Measurements from ENCODE around the gene LGALS8.
"Not testable (repeated sequence)": the region's sequence is repeated elsewhere in the genome, so short reads cannot be mapped to it uniquely, and the experiment has no call there.

The LGALS8 gene

GRCh38 chr1:236543065-236543669 lies 19.4 kb downstream of the LGALS8 start:
- no peak for DNase-seq

DNA sequence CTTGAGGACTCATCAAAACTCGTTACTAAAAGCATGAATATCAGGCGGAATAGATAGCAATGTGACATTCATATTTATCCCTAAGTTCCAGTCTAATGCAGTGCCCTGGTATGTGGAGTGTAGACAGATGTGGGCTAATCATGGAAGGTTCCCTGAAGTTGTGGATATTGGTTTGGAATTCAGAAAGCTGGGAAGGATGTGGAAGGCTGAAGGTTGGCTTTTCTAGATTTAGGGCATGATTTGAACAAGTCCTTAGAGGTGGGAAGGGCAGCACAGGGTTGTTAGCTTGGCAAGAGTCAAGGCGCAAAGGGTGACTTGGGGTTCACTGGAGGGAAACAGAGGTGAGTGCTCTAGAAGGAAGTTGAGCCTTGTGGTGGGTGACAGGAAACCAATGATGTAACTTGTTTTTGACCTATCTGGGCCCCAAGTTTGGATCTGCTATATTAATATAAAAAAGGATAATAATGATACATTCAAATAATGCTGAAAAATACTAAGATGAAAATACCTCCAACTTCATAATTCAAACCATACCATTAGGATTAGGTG lies 21.9 kb downstream of the LGALS8 start:
- DNase-seq, result no peak

DNA sequence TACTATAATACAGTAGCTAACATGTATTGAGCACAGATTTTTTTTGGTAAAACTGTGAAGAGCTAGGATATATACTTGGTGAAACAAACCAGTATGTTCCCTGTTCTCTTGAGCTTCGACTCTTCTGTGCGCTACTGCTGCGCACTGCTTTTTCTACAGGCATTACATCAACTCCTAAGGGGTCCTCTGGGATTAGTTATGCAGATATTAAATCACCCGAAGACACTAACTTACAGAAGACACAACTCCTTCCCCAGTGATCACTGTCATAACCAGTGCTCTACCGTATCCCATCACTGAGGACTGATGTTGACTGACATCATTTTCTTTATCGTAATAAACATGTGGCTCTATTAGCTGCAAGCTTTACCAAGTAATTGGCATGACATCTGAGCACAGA lies 24.7 kb downstream of the LGALS8 start:
- no peak for DNase-seq

GRCh38 chr1:236550961-236551851 lies 27.4 kb downstream of the LGALS8 start:
- DNase-seq, result no peak

DNA sequence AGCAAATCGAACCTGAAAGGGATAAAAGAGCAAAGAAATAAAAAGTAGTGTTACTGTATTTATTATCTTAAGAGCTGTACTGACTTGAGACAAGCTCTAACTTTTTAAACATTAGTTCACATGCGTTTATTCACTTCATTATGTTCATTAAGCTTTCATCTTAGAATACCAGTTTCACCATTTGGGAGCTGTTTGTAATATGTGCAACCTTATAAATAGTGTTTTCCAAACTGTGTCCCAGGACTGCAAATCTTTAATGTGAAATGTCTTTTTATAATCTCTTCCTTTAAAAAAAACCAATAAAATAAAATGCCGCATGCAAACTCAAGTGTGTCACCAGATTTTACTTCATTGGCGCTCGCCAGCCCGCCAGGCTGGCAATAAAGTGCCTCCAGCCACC lies 28.3 kb downstream of the LGALS8 start:
- DNase-seq, result no peak

DNA sequence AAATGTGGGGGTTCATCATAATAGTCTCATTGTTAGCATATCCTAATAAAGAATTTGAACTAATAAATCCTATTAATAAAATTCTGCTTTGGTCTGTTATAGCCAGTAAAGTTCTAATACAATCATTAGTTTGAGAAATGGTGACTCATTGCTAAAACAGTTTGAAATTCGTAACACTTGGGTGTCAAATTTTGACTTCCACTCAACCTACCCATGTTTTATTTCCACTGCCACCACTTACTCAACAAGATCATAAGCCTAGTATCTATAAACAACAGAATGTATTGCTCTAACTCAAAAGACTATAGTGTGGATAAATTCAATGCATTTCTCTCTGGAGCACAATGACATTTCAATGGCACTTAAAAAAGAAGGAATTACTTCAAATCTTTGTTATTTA lies 29.1 kb downstream of the LGALS8 start:
- DNase-seq, result no peak

- DNase-seq, result no peak
Measured at GRCh38 chr1:236553370-236553769, 29.6 kb downstream of the LGALS8 start.

DNA sequence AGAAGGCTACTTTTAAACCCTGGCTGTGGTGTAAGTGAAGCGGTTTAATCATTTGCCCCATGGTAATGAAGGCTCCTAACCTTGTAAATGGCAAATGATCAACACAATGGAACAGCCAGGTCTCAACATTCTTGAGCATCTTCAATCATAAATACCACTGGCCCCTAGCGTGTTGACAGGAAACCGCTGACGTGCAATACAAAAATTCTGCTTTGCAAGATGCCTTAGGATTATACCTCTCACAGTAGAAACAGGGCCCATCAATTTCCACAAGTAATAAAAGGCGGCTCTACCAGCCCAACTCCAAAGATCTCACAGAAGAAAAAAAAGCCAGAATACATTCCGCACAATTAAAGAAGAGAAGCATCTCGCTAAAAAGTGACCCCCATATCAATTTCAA lies 32.8 kb downstream of the LGALS8 start:
- no peak for DNase-seq

DNA sequence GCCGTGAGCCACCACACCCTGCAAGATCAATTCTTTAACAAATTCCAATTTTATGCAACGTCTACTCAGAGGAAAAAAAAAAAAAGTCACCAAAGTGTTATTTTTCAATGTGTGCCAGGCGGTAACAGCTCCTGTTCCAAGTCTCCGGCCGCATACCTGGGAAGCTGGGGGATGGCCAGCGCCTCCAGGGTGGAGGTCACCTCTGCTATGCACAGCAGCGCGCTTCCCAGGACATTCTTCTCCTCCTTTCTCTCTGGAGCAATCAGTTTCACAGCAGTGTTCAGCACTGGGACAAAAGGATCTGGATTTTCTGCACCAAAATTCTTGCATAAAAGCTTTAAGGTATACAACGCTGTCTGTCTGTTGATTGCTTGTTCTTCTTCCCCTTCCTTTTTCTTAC lies 34.3 kb downstream of the LGALS8 start:
- no peak for DNase-seq

DNA sequence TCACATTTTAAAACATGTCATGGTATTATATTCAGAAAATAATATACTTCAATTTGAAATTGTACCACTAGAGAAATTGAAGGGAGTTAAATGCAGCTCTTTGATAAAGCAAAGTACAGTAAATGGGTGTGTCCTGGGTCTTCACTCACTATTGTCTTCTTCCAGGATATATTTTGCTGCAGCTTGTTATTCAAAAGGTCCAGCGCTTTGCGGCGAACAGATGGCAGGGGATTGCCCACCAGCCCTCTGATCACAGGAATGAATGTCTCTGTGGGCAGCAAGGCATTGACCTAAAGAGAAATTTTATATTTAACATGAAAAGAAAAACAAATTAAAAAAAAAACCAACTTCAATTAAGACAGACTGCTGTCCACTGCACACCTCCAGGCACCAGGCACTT lies 35.1 kb downstream of the LGALS8 start:
- DNase-seq, result no peak

GRCh38 chr1:236560213-236560771 lies 36.5 kb downstream of the LGALS8 start:
- no peak for DNase-seq

- no peak for DNase-seq
Measured at GRCh38 chr1:236561976-236562375, 38.2 kb downstream of the LGALS8 start.

GRCh38 chr1:236565530-236565929 lies 41.7 kb downstream of the LGALS8 start:
- no peak for DNase-seq

DNA sequence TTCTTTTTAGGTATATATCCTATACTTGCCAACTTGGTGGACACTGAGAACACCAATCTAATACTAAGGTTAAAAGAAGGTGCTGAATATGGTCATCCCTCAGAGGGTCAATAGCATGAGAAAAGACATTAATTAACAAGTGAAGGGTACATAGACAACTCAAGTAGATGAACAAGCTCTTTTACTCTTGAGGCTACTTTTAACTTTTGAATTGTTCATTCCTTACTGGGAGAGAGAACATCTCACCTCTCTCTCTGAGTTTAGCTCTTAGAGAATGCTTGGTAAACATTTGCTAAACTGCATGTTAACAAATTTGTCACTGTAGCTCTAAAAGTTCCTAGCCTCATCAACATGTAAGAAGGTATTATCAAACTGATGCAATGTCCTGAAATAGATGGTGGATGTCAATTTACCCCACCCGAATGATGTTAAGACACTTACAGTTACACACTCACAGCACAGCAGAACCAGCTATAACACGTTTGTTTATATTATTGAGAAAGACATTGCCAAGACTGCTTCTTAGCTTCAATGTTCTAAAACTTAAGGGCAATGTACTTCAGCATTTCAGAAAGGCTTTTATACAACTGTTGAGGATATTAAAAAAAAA lies 44.6 kb downstream of the LGALS8 start:
- DNase-seq, result no peak

GRCh38 chr1:236575523-236575922 lies 51.7 kb downstream of the LGALS8 start:
- DNase-seq, result no peak

GRCh38 chr1:236576004-236576403 lies 52.2 kb downstream of the LGALS8 start:
- DNase-seq, result no peak

DNA sequence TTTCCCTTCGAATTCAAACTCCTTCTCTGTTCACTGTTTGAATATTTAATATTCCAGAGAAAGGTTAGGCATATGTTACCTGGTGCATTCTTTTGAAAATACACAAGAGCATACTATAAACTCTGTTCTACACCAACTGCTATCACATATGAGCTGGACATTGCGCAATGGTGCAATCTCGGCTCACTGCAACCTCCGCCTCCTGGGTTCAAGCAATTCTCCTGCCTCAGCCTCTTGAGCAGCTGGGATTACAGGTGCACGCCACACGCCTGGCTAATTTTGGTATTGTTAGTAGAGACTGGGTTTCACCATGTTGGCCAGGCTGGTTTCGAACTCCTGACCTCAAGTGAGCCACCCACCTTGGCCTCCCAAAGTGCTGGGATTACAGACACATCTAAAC lies 53.3 kb downstream of the LGALS8 start:
- DNase-seq, result not testable (repeated sequence)

- DNase-seq, result no peak
Measured at GRCh38 chr1:236578661-236579060, 54.9 kb downstream of the LGALS8 start.

DNA sequence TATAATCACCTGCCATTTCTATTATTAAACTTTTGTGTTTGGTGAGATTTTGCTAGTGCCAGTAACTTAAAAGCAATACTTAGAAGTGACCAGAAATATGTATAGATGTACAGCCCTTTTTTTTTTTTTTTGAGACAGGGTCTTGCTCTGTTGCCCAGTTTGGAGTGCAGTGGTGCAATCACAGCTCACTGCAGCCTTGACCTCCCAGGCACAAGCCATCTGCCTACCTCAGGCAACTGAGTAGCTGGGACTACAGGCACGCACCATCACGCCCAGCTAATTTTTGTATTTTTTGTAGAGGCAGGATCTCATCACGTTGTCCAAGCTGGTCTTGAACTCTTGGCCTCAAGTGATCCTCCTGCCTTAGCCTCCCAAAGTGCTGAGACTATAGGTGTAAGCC lies 56.6 kb downstream of the LGALS8 start:
- not testable (repeated sequence) for DNase-seq

GRCh38 chr1:236581528-236581927 lies 57.7 kb downstream of the LGALS8 start:
- no peak for DNase-seq

DNA sequence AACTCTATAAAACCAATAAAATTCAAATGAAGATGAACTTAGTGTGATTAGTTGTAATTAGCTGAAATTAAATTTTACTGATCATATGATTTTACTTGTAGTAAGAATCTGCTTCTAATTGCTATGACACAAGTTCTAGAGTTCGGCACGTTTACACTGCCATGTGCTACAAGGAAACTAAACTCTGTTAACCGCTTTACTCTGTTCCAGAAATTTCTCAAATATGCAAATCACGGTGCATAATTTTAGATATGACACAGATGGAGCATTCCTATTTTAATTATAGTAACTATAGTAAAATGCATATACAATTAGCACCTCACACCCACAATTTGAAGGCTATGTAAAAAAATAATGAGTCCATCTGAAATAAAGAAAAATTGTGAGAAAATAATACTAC lies 65.7 kb downstream of the LGALS8 start:
- no peak for DNase-seq

- no peak for DNase-seq
Measured at GRCh38 chr1:236590553-236591150, 66.9 kb downstream of the LGALS8 start.

DNA sequence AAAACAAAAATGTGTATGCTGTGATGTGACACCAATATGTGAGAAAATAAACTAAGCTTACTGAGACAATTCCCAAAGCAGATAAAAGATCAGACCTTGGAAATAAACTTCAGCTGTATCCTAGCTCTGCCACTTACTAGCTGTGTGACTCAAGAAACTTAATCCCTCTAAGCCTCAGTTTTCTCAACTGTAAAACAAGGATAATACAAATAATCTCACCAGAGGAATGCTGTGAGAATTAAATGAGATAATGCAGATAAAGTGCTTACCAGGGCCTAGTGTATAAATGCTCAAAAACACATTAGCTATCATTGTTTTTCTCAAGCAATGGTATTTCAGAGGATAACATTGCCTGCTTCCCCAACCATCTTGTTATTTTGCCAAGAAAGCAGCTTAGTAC lies 78.4 kb downstream of the LGALS8 start:
- DNase-seq, result no peak
